Posterior vena cava (tissue), 2 donors: ENCODE measurements around the gene TMEM238. TPM values are rescaled to one million over a fixed set of nuclear protein-coding genes. Genes with fewer than 3 reads are reported as not detected.
"Not testable (repeated sequence)": the region's sequence is repeated elsewhere in the genome, so short reads cannot be mapped to it uniquely, and the experiment has no call there.

Source experiments
- DNase-seq: peaks from one replicate; pipeline ENCODE4 v3.0.0-alpha.2; 2020; ENCODE audit warnings: low spot score
- intact Hi-C, 2 donors: fragments of 100-400 bp; cut with DNase I; formaldehyde crosslinking; loops; one replicate each; pipeline versions ENCODE4 v1.14.1 to v1.14.2; 2022 to 2023
- total RNA-seq, 2 donors: library from RNA; stranded (reverse); fragmentation: NEBNext Ultra II Directional; extraction: Animal tissue kit (Norgen Biotek cat#: 25700); gene quantifications; one replicate each; pipeline ENCODE4 v1.2.1, GENCODE V29; 2021
- donor health status: DM: yes; HTN: yes; CAD: no.
- donor health status: DM: yes; HTN: yes; CAD: no.

TMEM238 gene
- total RNA-seq, 2 donors from 2014 or later, result 0.69 to 0.90 TPM

DNA sequence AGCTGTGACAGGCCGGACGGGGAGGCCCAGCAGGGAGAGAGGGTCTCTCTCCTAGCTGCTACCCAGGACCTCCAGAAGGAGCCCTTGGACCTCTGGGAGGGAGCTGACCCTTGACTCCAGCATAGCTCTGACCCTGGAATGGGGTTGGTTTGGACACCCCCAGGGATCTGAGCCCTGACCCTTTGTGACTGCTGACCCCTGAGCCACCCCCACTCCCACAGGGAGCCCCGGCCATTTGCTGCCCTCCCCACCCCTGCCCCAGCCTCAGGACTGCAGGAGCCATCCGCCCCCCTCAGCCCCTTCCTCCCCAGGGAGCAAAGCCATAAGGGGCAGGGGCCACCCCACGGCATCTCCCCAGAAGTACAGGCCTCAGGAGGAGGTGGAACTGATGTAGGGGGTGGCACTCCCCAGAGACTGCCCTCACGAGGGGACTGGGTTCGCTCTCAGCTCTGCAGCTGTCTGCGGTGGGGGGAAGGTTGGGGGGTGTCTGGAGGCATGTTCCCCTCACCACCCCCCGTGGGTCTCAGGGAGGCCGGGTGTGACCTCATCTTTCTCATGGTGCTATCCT is 36.6 kb downstream of the TMEM238 start:
- DNase-seq, result no peak
- intact Hi-C loops, result no loop called here

DNA sequence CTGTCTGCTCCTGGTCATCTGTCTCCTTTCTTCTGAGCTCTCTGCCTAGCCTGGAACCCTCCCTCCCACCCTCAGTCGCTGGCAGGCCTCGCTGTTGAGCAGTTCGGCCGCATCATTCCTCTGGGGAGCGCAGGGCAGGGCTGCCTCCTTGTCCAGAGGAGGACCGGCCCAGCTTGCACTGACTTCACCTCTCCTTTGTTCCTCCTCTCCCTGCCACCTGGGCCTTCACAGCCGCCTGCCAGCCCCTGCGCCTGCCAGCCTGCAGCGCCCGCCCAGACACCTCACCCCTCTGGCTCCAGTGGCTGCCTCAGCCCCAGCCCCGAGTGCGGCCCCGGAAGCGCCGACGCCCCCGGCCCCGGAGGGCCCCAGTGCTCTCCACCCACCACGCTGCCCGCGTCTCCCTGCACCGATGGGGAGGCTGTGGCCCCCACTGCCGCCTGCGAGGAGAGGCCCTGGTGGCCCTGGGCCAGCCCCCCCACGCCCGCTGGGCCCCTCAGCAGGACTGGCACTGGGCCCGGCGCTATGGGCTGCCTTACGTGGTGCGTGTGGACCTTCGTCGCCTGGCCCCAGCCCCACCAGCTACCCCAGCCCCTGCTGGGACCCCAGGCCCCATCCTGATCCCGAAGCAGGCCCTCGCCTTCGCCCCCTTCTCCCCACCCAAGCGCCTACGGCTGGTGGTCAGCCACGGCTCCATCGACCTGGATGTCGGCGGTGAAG is 37.2 kb downstream of the TMEM238 start:
- intact Hi-C loops, result no loop called here
- DNase-seq, result peak; percentile 87

DNA sequence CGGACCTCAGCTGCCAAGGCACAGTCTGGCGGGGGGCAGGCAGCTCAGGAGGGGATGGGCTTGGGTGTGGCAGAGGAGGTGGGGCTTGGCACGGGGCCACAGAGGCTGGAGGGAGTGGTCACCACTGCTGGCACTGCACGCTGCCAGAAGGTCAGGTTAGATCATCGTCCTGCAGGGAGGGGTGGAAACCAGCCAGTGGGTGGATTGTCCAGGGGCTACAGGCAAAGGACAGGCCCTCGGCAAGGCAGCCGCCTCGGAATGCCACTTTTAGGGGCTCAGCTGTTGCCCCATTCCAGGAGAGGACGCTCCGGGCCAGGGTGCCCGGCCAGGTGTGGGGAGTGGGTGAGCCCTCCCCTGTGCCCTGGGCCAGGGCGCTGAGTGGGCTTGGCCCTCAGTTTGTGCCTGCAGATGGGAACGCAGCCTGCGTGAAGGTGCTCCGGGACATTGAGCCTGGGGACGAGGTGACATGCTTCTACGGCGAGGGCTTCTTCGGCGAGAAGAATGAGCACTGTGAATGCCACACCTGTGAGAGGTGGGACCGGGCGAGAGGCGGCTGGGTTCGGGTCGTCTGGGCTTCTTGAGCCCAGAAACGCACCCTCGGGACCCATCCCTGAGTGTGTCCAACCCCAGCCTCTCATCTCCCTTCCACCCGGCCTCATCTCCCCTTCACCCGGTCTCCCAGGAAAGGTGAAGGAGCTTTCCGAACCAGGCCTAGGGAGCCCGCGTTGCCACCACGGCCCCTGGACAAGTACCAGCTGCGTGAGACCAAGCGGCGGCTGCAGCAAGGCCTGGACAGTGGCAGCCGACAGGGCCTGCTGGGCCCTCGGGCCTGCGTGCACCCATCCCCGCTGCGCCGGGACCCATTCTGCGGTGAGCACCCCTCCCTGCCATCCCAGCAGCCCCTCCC is 38.0 kb downstream of the TMEM238 start:
- peak; percentile 93 for DNase-seq
- intact Hi-C loops, result no loop called here

DNA sequence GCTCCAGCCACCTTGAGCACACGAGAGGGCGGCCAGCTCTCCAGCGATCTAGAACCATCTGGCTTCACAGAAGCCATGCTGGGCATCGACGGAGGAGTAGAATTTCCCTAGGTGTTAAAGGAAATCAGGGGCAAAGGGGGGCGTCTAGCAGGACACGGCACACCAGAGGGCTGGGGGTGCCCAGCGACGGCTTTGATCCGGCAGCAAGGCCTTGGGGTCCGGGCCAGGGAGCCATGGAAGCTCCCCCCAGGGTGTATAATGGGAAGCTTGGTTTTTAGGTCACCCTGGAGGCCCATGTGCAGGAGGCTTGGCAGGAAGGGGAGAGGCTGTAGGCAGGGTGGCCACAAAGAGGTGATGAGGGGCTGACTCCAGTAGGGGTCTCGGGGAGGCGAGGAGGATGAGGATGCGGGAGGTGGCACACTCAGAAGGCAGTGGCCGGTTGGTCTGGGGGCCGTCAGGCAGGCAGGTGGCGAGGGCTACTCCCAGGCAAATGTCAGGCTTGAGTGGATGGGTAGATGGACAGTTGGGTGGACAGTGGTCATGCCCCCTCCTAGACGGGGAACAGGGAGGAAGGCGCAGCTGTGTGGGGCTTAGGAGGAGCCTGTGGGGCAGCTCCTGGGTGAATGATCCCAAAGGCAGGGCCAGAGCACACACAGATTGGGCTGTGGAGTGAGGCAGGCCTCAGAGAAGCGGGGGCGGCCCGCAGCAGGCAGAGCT is 38.8 kb downstream of the TMEM238 start:
- intact Hi-C loops, result no loop called here
- no peak for DNase-seq

DNA sequence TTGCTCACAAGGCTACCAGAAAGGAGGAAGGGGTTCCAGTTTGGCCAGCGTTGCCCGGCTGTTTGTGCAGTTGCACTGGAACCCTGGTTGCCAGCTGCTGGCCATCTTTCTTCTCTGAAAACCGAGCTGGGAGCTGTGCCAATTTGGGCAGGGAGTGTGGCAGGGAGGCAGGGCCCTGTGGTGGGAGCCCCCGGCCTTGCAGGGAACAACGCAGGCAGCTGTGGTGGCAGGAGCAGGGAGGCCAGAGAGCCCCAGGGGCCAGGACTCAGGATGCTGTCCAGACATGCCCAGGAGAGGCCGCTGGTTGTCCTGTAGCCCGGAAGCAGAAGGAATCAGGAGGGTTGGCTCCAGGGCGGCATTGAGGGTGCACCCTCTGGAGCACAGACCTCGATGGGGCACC is 39.6 kb downstream of the TMEM238 start:
- intact Hi-C loops, result no loop called here
- no peak for DNase-seq

DNA sequence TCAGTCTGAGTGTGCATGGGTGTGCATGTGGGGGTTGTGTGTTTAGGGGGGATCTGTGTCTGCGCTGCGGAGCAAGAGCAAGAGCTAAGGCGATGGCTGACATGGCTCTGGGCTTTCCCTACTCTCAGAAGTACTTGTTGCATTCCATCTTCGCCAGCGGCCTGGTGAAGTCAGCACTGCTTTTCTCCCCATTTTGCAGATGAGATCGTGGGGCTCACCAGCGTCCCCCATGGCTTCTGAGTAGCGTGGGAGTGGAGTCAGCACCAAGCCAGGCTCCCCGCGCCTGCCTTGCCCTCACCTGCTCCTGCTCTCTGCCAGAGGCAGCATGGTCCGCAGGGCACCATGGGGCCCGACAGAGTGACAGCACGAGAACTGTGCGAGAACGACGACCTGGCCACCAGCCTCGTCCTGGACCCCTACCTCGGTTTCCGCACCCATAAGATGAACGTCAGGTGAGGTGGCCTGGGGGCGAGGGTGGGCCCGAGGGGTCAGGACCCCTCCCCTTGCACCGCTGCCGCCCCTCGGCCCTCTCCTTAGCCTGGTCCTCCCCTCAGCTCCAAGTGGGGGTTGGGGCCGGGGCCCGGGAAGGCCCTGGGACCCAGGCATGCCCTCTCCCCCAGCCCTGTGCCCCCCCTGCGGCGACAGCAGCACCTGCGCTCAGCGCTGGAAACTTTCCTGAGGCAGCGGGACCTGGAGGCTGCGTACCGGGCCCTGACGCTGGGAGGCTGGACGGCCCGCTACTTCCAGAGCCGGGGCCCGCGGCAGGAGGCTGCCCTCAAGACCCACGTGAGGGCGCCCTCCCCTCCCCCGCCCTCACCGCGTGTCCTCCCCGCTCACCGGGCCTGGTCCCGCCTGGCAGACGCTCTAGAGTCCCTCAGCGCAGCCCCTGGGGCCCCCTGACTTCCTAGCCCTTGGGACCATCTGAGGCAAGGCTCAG is 42.2 kb downstream of the TMEM238 start:
- intact Hi-C loops, result no loop called here
- DNase-seq, result no peak

DNA sequence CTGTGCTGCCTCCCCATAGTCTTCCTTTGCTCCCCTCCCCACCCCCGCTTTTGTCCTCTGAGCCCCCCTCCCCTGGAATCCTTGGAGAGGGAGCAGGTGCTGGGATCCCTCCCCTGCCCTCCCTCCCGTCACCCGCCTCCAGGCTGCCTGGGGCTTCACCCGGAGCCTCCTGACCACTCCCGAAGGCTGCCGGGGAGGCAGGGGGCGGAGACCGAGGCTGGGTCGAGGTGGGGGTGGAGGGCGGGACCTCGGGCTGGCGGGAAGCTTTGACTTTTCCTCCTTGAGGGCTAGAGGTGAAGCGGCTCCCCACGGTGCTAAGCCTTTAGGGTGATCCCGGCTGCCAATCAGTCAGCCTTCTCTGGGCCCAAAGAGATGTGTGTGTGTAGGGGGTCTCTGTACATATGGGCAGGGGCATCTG is 42.9 kb downstream of the TMEM238 start:
- intact Hi-C loops, result no loop called here

DNA sequence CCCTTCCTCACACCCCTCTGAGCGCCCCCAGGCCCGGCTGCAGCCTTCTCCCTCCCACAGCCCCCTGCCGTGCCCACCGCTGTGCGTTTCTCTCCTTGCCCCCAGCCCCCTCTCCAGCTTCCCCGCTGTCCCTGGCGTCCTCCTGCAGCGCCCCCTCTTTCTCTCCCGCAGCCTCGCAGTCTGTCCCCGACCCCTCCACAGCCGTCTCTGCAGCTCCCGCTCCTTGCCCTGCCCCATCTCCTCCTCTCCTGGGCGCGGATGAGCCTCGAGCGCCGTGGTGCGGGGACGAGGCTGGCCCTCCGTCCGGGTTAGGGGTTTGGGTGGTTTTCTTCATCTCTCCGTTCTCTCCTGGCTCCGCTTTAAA is 43.3 kb downstream of the TMEM238 start:
- intact Hi-C loops, result no loop called here
- DNase-seq, result no peak

More for the DNA sequence above, 42.9 kb downstream of the TMEM238 start:
- no peak for DNase-seq

DNA sequence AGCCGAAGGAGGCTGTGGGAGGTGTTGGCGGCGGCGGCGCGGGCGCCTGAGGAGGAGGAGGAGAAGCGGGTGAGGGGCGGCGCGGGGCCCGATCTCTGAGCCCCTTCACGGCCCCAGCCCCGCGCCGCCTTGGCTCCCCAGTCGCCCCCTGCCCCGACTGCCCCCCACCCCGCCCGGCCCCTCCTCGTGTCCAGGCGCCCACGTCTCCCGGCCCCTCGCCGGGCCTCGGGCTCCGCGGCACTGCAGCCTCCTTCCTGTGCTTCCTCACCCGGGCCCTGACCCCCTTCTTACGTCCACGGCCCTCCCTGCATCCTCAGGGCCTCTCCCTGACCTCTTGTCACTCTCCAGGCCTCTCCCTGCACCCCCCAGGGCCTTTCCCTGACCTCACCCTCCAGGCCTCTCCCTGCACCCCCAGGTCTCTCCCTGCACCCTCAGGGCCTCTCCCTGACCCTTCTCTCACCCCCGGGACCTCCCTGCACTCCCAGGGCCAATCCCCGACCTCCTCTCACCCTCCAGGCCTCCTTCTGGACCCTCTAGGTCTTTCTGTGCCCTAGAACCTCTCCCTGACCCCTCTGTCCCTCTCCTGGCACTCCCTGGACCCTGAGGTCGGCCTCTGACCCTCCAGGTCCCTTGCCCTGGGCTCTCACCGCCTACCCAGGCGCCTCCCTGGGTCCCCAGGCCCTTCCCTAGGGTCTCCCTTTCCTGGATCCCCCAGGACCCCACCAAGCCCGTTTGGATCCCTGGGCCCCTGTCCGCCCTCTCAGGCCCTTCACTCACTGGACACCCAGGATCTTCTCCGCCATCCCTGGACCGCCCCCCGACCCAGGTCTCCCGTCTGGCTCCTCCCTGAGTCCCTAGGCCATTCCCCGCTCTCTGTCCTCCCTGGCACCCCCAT is 44.0 kb downstream of the TMEM238 start:
- no peak for DNase-seq
- intact Hi-C loops, result no loop called here

DNA sequence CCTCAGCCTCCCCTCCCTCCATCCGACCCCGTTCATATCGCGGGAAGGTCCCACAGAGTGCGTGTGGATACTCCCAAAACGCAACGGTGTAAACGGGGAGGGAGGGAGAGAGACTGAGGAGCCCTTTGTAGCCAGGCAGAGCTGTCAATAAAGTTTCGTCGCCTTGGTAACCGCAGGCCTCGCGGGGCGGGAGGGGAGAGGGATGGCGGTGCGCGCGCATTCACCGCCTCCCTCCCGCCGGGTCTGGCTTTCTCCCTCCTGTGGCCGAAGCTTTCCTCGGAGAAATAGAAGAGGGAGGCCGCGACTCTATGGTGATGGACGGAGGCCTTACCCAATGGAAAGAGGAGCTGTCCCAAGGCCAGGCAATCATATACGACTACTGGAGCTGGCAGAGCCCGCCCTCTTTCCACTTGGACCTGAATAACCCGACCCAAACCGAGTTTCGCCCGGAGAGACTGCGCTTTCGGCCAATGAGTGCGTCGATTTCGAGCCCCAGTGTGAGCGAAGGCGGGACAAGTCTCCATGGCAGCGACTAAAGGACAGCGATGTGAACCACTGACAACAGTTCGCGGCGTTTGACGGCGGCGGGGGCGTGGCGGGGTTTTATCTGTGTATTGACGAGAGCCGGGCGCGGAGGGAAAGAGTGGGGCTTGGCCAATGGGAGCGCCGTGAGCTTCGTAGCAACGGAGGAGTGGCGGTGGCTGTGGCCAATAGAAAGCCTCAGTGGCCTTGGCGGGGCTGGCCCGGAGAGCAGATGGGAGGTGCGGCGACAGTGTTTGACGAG is 44.8 kb downstream of the TMEM238 start, which contains the start of gene KMT5C:
KMT5C (plus strand) TSS at position 772 of the 784 bp plus-strand sequence. CDS start 2,061 bp downstream, outside the sequence.
- intact Hi-C loops, result no loop called here
- DNase-seq, result peak; percentile 100

DNA sequence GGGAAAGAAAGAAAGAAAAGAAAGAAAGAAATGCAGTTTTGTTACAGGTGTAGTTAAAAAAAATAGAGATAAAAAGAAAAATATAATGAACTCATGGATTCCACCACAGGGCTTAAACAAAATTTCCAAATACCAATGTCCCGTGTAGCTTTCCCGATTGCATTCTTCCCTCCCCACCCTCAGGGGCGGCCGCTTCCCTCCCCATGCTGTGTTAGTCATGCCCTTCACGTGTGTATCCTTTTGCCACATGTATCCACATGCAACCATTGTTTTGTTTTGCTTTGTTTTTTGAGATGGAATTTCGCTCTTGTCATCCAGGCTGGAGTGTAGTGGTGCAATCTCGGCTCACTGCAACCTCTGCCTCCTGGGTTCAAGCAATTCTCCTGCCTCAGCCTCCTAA is 48.0 kb downstream of the TMEM238 start:
- DNase-seq, result no peak

DNA sequence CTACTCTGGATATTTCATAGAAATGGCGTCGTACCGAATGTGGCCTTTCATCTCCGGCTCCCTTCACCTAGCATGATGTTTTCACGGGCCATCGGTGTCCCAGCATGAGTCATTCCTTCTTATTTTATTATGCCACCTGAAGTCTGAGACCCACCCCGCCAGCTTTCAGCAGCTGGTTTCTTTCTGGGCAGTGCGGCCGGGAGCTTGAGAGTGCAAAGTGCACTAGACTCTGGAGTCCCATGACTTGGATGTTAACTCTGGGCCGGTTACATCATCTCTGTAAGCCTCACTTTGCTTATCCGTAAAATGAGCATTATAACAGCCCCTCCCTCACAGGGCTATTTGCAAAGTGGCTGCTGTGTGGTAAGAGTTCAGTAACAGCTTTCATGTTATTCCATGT is 50.2 kb downstream of the TMEM238 start:
- no peak for DNase-seq
- intact Hi-C loops, result no loop called here

More for the DNA sequence above, 48.0 kb downstream of the TMEM238 start:
- intact Hi-C loops, result no loop called here

DNA sequence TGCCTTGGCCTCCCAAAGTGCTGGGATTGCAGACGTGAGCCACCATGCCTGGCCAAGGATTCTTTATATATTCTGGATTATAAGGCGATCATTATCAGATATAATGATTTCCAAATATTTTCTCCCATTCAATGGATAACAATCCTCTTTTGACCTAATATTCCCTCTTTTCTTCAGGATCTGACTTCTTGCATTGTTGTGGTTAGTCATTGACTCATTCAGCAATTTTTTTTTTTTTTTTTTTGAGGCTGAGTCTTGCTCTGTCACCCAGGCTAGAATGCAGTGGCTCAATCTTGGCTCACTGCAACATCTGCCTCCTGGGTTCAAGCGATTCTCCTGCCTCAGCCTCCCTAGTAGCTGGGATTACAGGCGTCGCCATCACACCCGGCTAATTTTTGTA is 54.3 kb downstream of the TMEM238 start:
- intact Hi-C loops, DNase-seq: not testable (repeated sequence)
